Keratinocyte (primary cell): ENCODE data around the gene ADH6. TPM values are rescaled to one million over a fixed set of nuclear protein-coding genes. Genes with fewer than 3 reads are reported as not detected.

Experiments used
- DNase-seq: peaks from one replicate; pipeline ENCODE4 v3.0.0-alpha.2; 2011; ENCODE audit warnings: low read depth, missing footprints, low spot score
- FAIRE-seq: peaks from 2 replicates; lab custom pipeline; 2011; peaks lifted over from hg19 to GRCh38; lab: Jason Lieb, UNC
- H2AFZ ChIP-seq: 2 replicates; pipeline ENCODE4 v1.6.0; 2012; ENCODE audit warnings: low read length, control low read depth, inconsistent platforms; ENCODE audit not compliant: control insufficient read depth
- H3K27ac ChIP-seq: 2 replicates; pipeline ENCODE4 v1.5.1; 2011; ENCODE audit warnings: low read length; ENCODE audit not compliant: control insufficient read depth, insufficient read depth
- H3K27me3 ChIP-seq: 3 replicates; pipeline ENCODE4 v1.6.0; 2011; ENCODE audit warnings: low read length; ENCODE audit not compliant: control insufficient read depth, insufficient read depth; ENCODE audit errors: extremely low read depth
- H3K36me3 ChIP-seq, 2 experiments: 2 replicates in 1 of 2; 3 replicates in 1 of 2; pipeline ENCODE4 v1.5.1; 2011; ENCODE audit warnings: low read length in 2 of 2, mild to moderate bottlenecking in 1 of 2; ENCODE audit not compliant: control insufficient read depth in 2 of 2, insufficient read depth in 2 of 2; ENCODE audit errors: extremely low read depth in 1 of 2
- H3K4me1 ChIP-seq: 3 replicates; pipeline ENCODE4 v1.5.1; 2011; ENCODE audit warnings: low read length; ENCODE audit not compliant: control insufficient read depth, insufficient read depth; ENCODE audit errors: extremely low read depth
- H3K4me2 ChIP-seq: 3 replicates; pipeline ENCODE4 v1.6.0; 2011; ENCODE audit warnings: low read depth, low read length; ENCODE audit not compliant: control insufficient read depth, insufficient read depth; ENCODE audit errors: extremely low read depth
- H3K4me3 ChIP-seq, 3 experiments: fragments of 200-600 bp in 1 of 3; sonication (generic) in 1 of 3; 2 replicates in 2 of 3; 3 replicates in 1 of 3; pipeline ENCODE4 v1.5.1; 2011 to 2016; ENCODE audit warnings: low read length in 3 of 3, mild to moderate bottlenecking in 3 of 3, control low read depth in 2 of 3, inconsistent platforms in 1 of 3, low read depth in 1 of 3, mixed read lengths in 1 of 3, mixed run types in 1 of 3, moderate library complexity in 1 of 3; ENCODE audit not compliant: control insufficient read depth in 2 of 3, insufficient read depth in 2 of 3; ENCODE audit errors: extremely low read depth in 1 of 3
- H3K79me2 ChIP-seq: 2 replicates; pipeline ENCODE4 v1.6.0; 2012; ENCODE audit warnings: low read length; ENCODE audit not compliant: control insufficient read depth, insufficient read depth
- H3K9ac ChIP-seq: 3 replicates; pipeline ENCODE4 v1.6.0; 2011; ENCODE audit warnings: low read length; ENCODE audit not compliant: control insufficient read depth, insufficient read depth; ENCODE audit errors: extremely low read depth
- H3K9me1 ChIP-seq: 3 replicates; pipeline ENCODE4 v1.6.0; 2011; ENCODE audit warnings: low read length; ENCODE audit not compliant: control insufficient read depth, insufficient read depth; ENCODE audit errors: extremely low read depth
- H3K9me3 ChIP-seq: 2 replicates; pipeline ENCODE4 v1.5.1; 2012; ENCODE audit warnings: low read depth, low read length; ENCODE audit not compliant: control insufficient read depth
- H4K20me1 ChIP-seq: 3 replicates; pipeline ENCODE4 v1.6.0; 2011; ENCODE audit warnings: low read length; ENCODE audit not compliant: control insufficient read depth, insufficient read depth; ENCODE audit errors: extremely low read depth
- EZH2 ChIP-seq: IDR thresholded peaks from one replicate; pipeline ENCODE4 v1.6.1; 2012; ENCODE audit warnings: inconsistent platforms, mild to moderate bottlenecking, low read length, moderate library complexity
- dilution Hi-C: fragments of 300-500 bp; cut with MboI; formaldehyde crosslinking; loops from one replicate; pipeline ENCODE4 v1.7.0; 2020; ENCODE audit warnings: low sequenced_read_pairs; ENCODE audit not compliant: extremely low pct_ligation_motif_present
- polyA plus RNA-seq, 5 experiments: library from polyadenylated mRNA; depleted of rRNA in 3 of 5; stranded (reverse) in 3 of 5; stranded (forward) in 1 of 5; unstranded in 1 of 5; fragments of >200 nt; gene quantifications; 1 replicate in 1 of 5; 2 replicates in 3 of 5; 3 replicates in 1 of 5; pipeline versions ENCODE4 v1.2.1 to v1.2.3, GENCODE V29; 2011 to 2012; ENCODE audit warnings: missing spikeins in 2 of 5, low read depth in 1 of 5, low replicate concordance in 1 of 5
- TF ChIP-seq, protein P1 (sequence below), 3 experiments: IDR thresholded peaks in 1 of 3; conservative IDR thresholded peaks in 1 of 3; optimal IDR thresholded peaks in 1 of 3; 2 replicates in 2 of 3; 3 replicates in 1 of 3; pipeline versions ENCODE3 to v1.5.1; 2011; ENCODE audit warnings: low read length in 3 of 3, mild to moderate bottlenecking in 3 of 3, moderate library complexity in 2 of 3, control low read depth in 1 of 3, inconsistent platforms in 1 of 3; ENCODE audit not compliant: insufficient read depth in 2 of 3; ENCODE audit errors: extremely low read depth in 1 of 3

Gene ADH6
- polyA plus RNA-seq, 1 donor (not counting 4 experiments of a cell fraction or from before 2014, with no cell fraction given): not detected

DNA sequence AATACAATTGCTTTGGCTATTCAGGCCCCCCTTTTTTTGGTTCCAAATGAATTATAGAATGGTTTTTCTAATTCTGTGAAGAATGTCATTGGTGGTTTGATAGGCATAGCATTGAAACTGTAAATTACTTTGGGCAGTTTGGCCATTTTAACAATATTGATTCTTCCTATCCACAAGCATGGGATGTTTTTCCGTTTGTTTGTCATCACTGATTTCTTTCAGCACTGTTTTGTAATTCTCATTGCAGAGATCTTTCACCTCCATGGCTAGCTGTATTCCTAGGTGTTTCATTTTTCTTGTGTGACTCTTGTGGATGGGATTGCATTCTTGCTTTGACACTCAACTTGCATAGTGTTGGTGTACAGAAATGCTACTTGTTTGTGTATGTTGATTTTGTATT, 33.0 kb downstream of the ADH6 start:
- H4K20me1 ChIP-seq: no peaks in the 10 kb centered on the region
- H3K9me1 ChIP-seq: no peaks in the 10 kb centered on the region
- H3K4me2 ChIP-seq: no peak overlapping the region
- DNase-seq (no peak), FAIRE-seq (no peak)
- H3K36me3 ChIP-seq: no peaks in the 10 kb centered on the region
- dilution Hi-C loops: no loop called here
- H3K79me2 ChIP-seq: no peaks in the 10 kb centered on the region
- H3K4me3 ChIP-seq: no peak overlapping the region
- H3K9ac ChIP-seq: no peak overlapping the region
- H3K27ac ChIP-seq: no peak overlapping the region
- no peak overlapping the region for H2AFZ ChIP-seq
- no peaks in the 10 kb centered on the region for H3K27me3 ChIP-seq
- TF ChIP-seq, protein P1, sequence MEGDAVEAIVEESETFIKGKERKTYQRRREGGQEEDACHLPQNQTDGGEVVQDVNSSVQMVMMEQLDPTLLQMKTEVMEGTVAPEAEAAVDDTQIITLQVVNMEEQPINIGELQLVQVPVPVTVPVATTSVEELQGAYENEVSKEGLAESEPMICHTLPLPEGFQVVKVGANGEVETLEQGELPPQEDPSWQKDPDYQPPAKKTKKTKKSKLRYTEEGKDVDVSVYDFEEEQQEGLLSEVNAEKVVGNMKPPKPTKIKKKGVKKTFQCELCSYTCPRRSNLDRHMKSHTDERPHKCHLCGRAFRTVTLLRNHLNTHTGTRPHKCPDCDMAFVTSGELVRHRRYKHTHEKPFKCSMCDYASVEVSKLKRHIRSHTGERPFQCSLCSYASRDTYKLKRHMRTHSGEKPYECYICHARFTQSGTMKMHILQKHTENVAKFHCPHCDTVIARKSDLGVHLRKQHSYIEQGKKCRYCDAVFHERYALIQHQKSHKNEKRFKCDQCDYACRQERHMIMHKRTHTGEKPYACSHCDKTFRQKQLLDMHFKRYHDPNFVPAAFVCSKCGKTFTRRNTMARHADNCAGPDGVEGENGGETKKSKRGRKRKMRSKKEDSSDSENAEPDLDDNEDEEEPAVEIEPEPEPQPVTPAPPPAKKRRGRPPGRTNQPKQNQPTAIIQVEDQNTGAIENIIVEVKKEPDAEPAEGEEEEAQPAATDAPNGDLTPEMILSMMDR (optimal IDR thresholded peaks at IDR 0.05 in 1 of 3, IDR thresholded peaks at IDR 0.05 in 1 of 3, conservative IDR thresholded peaks at IDR 0.05 in 1 of 3; ENCODE audit: extremely low read depth in 1 of 3, insufficient read depth in 2 of 3, low read length in 3 of 3): no peak
- no peak for TF ChIP-seq EZH2
- H3K9me3 ChIP-seq: no peaks in the 10 kb centered on the region
- H3K4me1 ChIP-seq: no peaks in the 10 kb centered on the region

DNA sequence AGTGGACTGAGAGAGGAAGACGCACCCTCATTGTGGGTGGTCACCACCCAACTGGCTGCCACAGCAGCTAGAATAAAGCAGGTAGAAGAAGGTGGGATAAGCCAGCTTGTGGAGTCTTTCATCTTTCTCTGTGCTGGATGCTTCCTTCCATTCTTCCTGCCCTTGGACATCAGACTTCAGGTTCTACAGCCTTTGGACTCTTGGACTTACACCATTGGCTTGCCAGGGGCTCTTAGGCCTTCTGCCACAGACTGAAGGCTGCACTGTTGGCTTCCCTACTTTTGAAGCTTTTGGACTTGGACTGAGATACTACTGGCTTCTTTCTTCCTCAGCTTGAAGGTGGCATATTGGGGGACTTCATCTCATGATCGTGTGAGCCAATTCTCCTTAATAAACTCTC, 33.5 kb downstream of the ADH6 start:
- FAIRE-seq: no peak
- no peaks in the 10 kb centered on the region for H3K36me3 ChIP-seq
- H3K79me2 ChIP-seq: no peaks in the 10 kb centered on the region

More for the DNA sequence above, 33.5 kb downstream of the ADH6 start:
- Histone ChIP-seq H4K20me1 (no peaks in the 10 kb centered on the region), H3K9me3 (no peaks in the 10 kb centered on the region), H3K27me3 (no peaks in the 10 kb centered on the region), H3K9ac (no peak overlapping the region), H3K9me1 (no peaks in the 10 kb centered on the region), H3K4me3 (no peak overlapping the region), H3K4me2 (no peak overlapping the region), H3K27ac (no peak overlapping the region), H3K4me1 (peaks cover under 1% of the 10 kb centered on the region), H2AFZ (no peak overlapping the region)
- TF ChIP-seq EZH2: no peak
- TF ChIP-seq, protein P1 (optimal IDR thresholded peaks at IDR 0.05 in 1 of 3, IDR thresholded peaks at IDR 0.05 in 1 of 3, conservative IDR thresholded peaks at IDR 0.05 in 1 of 3; ENCODE audit: extremely low read depth in 1 of 3, insufficient read depth in 2 of 3, low read length in 3 of 3): no peak
- dilution Hi-C loops: no loop called here
- DNase-seq: no peak
